HG02571 (cell line): ENCODE data around the gene ATG2B.

ENCODE experiments used
- ATAC-seq: cut with Tn5 transposase; IDR thresholded peaks from one replicate; pipeline ENCODE4 v1.9.1; 2021; ENCODE audit warnings: mild to moderate bottlenecking, moderate library complexity; ENCODE audit not compliant: unreplicated experiment

Gene ATG2B

DNA sequence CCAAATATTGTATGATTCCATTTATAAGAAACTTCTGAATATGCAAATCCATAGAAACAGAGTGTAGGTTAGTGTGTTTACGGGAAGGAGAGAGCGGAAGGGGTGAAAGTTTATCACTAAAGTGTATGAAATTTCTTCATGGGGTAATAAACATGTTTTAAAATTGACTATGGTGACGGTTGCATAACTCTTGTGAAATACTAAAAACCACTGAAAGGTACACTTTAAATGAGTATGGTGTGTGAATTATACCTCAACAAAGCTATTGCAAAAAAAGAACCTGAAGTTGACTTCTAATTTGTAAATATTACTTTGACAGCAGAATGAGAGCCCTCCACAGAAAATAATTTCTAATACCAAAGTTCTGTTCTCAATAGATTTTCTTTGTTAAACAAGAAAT lies 47.1 kb downstream of the ATG2B start:
- ATAC-seq, result no peak

DNA sequence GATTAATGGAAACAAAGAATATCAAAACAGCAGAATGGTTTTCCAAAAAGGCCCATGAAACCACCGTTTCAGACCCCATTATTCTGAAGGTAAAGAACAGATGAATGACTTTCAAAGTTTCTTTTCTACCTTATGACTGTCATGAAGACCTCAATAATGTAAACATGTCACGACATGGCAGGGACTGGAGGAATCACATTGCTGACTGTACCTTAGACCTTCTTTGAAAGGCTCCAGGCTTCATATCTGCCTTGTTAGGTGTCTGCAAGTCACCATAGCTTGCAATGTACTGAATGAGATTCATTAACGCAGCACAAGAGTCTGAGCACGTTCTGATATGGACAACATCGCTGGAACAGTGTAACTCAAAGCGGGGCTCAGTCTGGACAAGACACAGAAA lies 52.2 kb downstream of the ATG2B start:
- ATAC-seq, result no peak

DNA sequence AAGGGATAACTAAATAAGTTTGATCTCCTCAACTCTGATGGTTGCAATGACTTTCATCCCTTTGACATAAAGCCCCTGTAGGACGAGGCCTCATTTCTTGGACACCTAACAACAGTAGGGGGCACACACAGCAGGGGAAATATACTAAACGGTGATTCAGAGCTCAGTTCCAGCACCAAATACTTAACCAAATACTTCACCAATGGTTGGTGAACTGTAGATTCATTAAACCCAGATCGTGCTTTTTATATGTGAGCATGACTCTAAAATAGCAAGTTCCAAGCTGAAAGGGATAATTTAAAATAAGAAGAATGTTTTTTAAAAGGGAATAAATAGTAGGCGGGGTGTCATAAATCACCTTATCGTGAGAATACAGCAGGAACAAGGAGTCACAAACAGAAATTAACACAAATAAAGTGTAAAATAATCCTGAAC lies 53.2 kb downstream of the ATG2B start:
- ATAC-seq, result no peak

DNA sequence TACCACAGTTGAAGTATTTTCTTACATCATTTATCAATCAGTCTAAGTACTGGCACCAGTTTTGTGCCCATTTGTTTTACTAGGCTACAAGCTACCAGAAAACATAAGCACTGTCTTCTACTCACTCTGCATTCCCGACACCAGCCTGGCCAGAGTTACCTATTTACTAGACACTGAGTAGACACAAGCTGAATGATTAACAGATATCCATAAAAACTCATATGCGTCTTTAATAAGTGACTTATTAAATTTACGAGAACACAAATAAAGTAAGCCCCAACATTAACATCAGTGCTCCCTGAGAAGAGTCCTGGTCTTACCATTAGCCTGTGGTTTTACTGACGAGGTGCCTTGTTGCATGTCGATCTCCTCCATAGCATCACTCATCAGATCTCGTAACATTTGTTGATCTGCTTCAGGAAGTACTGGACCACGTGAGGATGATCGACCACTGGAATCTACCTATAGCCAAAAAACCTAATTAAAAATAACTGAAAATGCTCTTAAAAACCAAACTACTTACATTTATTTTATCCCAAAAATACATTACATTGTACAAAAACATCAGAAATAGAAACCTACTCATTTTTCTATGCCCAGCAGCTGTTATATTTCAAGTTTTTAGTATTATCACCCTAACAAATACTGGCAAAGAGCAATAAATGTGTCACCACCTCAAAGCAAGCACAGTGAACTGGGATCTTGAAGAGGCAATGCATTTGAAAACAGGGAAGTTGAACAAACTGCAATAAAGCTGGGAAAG lies 53.8 kb downstream of the ATG2B start:
- no peak for ATAC-seq

DNA sequence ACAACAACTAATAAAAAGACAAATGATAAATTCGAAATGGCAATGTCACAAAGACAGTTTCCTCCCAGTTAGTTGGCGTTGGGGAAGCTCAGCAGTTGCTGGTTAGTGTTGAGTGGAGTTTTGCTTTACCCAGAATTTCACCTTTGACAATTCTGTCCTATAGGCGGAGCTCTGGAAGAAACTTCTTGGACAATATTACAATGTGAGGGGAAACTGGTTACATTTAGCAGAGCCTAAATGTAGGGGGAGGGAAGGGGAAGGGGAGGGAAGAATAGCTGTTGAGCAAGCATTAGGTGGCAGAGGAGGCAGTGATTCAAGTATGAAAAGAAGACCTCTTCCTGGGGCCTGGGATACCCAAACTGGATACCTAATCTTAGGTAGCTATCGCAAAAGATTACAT lies 55.7 kb downstream of the ATG2B start:
- no peak for ATAC-seq

DNA sequence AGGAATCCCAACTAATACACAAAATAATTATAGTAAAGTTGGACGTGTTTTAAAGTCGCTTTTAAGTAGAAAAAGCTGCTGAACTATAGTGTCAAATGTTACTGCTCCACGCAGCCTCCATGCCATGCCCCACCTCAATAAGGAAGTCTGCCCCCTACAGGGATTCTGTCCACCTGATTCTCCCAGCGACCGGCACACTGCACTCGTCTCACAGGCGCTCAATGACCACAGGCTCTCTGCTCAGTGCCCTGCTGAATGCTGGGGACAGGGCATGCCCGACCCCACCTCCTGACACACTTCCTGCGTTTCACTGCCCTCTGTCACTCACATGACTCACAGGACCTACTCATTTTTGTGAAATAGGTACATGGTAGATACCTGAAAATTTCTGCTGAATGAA lies 58.2 kb downstream of the ATG2B start:
- ATAC-seq, result no peak

DNA sequence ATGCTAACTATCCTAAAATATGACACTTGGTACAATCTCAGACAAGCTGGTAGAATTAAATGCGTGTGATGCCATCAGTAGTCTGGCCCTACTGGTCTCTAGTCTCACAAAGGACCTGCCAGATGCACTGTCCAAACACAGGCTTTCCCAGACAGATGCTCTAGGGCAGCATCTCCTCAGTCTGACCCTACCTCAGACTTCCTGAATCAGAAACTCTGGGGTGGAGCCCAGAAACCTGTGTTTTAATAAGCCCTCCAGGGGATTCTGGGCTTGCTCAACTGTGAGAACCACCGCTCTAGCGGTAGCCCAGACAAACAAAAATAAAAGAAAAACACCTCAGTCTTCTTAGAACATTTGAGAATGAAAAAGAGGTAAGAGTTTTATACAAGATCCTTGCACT lies 59.2 kb downstream of the ATG2B start:
- no peak for ATAC-seq

DNA sequence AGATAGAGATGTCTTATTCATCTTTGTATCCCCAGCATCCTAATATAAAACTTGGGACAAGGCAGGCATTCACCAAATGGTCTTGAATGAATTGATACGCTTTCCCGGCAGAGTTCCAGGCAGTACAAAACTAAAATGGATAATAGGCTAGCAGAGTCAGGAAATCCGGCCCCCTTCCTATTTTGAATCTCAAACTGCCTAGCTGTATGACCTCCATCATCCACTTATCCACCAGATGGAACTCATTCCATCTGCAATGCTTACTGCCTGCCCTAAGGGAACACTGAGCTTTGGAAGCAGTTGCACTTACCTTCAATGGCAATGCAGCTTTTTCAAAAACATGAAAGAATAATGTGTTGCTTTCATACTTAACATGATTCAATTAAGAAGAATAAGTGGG lies 63.7 kb downstream of the ATG2B start:
- no peak for ATAC-seq

DNA sequence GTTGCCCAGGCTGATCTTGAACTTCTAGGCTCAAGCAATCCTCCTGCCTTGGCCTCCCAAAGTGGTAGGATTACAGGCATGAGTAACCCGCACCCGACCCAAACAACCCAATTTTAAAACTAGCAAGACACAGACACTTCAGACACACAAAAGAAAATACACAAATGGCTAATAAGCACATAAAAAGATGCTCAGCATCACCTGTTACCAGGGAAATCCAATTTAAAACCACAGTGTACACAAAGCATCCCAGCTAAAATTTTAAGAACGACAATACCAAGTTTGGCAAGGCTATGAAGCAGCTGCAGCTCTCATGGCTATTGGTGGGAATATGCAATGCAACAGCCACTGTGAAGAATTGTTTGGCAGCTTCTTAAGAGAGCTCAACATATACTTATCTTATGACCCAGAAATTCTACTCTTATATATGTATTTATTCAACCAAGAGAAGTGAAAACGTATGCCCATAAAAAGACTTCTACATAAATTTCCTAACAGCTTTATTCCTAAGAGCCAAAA lies 65.1 kb downstream of the ATG2B start:
- no peak for ATAC-seq

DNA sequence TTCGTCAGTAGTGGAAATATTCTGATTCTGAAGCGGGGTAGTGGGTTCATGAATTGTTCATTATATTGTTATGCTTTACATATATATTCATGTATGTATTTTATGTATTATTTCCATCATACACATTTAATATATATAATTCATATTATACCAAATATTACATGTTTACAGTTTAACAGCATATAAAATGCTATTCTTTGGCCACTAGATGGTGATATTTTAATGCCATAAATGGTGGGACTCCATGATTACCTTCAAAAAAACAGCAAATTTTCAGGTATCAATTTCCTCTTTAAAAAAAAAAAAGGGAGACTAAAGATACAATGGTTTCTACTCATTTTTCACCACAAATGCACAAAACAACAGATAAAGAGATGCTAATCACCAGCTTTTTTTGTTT lies 66.1 kb downstream of the ATG2B start:
- no peak for ATAC-seq

DNA sequence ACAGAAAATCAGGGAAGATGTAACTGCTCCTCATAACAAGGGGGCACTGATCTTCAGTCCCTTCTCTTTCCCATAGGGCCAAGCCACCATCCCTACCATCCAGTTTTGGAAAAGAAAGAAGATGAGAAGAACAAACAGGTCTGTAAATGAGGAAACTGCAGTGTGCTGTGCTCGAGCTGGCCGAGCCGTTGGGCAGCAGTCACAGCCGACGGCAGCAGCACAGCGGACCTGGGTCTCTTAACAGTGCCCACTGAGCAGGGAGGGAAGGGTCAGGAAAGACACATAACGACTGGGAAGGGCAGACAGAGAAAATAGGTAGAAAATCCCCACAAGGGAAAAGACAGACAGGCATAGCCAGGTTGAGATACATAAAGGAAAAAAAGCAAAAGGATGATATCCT lies 68.9 kb downstream of the ATG2B start:
- no peak for ATAC-seq

DNA sequence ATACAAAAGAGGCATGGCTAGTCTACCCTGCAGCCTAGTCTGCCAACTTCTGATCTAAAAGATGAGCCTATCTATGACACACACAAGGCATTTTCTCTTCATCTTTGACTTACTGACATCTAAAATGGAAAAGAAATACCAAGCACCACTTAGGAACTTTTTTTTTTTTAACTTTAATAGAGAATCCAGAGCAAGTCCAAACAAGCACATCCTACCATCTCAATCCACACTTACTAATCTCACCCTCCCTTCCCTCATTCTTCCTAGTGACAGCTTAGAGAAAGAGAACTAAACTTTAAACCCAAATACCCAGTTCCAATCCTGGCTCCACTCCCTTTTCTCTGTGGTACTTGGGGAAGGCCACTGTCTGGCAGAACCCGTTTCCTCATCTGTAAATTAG lies 75.3 kb downstream of the ATG2B start:
- no peak for ATAC-seq

DNA sequence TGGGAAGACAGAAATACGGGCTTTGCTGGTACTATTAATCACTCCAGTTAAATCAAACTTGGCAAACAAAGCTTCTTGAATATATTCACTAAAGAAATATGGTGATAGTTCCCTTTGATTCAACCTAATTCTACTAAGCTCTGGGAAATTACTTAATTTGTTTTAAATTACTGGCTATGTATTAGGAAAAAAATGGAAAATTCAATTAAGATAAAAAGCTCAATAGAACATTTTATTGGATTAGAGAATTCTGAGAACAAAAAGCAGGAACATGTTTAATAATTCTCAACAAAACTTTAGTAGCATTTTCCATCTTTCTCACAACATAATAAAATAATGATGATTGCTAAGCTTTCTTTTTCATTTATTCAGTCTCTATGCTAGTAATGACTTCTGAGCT lies 76.9 kb downstream of the ATG2B start:
- no peak for ATAC-seq

DNA sequence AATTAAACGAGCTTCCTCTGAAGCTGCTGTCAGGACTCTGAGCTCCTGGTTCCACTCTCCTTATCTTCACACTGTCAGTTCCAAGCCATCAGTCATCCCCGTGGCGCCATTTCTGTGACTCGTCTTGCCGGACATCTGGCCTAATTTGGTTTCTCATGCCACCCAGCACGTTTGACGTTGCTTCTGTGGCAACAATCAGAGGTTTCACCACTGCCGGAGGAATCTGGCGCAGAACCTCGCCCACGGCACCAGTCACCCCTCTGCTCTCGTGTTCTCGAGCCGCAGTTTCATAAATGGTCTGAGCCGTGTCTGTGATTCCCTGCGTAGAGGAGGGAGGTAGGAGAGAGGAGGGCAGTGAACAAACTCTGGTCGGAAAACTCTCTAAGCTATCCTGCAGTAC lies 77.5 kb downstream of the ATG2B start:
- no peak for ATAC-seq

DNA sequence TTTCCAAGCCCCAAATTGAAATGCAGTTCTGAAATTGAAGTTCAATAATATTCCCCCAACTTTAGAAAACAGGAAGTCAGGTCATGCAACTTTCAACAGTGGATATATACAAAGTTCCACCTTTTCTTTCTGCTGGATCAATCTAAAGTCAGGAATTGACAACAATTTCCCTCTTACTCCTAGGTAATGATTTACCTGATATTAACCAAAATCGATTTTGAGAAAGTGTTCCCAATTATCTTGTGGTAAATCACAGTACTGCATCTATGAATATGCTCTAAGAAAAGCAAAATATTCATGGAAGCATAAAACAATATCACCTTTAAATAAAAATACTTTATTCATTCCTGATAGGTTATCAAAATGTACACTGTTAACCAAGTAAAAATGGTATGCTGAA lies 78.7 kb downstream of the ATG2B start:
- no peak for ATAC-seq

DNA sequence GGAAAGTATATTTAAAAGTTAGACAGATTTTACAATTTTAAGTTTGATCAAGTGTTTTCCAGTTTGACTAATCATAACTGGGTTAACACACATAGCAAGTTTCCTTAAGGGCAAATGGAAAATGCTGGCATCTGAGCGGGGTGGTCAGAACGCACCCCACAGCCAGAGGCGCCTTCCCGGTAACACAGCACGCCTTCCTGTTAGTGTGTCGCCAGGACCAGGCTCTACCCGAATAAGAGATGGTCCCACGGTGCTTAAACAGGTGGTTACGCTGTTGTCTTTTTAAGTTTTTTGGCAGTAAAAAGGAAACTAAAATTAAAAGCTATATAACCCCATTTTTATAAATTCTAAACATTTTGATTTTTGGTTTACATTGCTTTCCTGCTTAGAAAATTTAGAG lies 79.1 kb downstream of the ATG2B start:
- no peak for ATAC-seq

DNA sequence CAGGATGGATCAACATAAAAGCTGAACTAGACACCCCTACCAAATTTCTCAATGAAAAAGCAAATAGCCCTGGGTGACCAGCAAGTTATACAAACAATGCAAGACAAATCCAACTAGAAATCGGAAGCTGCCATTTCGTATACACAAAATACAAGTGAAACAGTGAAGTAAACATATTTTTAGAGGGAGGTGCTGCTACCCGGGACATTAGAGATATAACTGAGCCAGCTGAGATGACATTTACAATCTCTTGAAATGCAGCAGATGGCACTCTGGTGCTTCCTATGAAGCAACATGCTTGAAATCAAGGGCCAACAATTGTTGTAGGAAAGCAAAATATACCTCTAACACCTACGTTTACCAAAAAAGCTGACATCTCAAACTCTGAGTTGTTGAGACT lies 81.7 kb downstream of the ATG2B start:
- no peak for ATAC-seq

DNA sequence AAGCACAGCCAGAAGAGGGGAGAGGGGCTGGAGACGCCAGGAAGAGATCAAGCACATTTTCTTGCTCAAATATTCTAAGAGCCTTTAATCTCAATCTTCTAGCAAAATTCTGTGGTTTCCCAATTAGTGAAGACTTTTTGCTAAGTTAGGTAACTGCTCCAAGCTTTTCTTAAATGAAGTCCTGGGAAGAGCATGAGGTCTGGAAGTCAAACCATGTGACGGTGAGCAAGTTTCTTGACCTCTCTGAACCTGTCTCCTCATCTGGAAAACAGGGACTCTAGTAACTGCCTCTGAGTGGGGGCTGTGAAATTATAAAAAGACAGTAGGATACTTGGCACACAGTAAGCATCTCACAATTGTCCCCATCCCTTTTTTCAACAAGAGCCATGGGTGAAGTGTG lies 83.0 kb downstream of the ATG2B start:
- no peak for ATAC-seq

DNA sequence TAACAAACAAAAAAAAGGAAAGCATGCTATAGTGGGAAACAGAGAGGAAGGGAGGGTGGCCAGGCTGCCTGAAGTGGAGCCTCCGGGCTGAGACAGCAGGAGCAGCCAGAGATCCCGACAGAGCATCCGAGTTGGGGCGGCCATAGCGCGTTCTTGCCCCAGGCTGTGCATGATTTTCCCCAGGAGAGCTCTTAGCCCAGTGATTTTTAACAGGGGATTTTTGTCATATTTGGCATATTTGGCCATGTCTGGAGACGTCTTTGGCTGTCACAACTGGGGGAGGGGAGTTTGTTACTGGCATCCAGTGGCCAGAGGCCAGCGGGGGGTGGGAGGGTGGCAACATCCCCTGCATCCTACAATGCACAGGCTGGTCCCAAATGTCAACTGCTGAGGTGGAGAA lies 83.6 kb downstream of the ATG2B start:
- no peak for ATAC-seq

DNA sequence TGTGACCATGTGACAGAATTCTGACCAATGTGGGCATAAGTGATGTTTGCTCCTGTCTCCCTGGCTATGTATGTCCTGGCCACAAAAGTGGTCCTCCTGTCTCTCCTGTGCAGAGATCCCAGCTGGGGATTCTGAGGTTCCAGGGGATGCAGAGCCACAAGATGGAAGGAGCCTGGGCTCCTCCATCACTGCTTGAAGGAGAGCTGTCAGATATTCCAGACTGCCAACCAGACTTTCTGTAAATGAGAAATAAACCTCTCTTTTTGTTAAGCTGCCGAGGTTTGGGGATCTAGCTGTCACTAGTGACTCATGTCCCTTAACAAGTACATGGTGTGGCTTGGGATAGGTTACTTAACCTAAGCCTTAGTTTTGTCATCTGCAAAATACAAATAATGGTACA lies 85.3 kb downstream of the ATG2B start:
- ATAC-seq, result no peak

DNA sequence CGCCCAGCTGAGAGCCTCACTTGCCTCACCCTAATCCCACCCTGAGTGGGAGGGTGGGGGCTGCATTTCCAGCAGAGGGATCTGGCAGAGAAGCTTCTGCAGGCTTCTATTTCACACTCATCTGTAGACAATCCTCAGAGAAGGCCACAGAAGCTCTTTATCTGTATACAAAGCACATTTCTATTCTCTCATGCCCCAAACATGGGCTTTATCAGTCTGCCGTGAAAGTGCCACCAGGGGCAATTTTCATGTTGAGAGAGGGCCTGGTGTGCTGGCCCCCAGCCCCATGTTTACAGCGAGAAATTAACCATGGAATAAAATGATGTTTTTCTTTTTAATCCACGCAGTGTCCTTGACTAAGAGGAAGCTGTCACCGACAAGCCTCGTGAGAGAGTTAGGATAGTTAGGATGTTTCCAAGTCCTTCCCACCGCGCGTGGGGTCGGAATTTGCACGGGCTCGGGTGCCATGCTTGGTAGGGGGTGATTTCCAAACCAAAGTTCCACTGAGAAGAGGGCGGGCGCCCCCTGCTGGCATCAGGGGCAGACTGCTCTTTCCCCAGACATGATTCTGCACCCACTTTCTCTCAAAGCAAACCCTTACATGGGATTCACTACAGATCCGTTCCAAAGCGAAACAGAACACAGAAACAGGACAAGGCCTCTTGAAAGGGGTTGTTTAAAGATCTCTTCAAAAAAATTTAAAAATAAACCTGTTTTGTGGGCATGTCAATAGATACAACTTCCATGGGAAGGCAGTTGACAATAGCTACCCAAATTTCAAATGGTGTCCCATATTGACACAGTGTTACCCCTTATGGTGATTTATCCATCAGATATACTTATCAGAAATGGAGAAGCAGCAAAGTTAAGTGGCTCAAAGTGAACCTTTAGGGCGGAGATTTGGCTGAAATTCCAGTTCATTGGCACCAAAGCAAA lies 87.7 kb downstream of the ATG2B start:
- ATAC-seq, result no peak

DNA sequence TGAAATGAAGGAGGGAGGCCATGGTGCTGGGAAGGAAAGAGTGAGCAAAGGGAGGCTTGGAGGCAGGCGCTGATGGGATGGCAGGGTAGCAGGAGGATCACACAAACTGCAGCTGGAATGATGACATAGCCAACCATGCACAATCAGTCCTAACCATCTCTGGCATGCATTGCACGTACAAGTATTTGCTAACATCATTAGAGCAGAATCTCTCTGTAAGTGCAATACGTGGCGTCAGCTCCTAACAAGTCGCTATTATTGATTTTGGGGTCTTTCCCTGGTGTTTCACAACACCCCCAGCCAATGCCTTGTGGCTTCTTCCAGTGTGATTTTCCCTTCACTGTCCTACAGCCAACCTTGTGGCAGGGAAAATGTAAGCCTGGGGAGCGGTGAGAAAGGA lies 88.6 kb downstream of the ATG2B start:
- no peak for ATAC-seq
